Peyer's patch (tissue), 4 donors: ENCODE measurements around the gene FMNL2. TPM values are rescaled to one million over a fixed set of nuclear protein-coding genes. Genes with fewer than 3 reads are reported as not detected.

Experiments
- DNase-seq, 3 donors: peaks; one replicate each; pipeline ENCODE4 v3.0.0-alpha.2; 2017 to 2019
- H3K27ac ChIP-seq, 4 donors: fragments of 200-600 bp; sonication (generic); one replicate each; pipeline ENCODE4 v1.5.1; 2016 to 2019
- H3K27me3 ChIP-seq, 2 donors: fragments of 200-600 bp; sonication (generic); one replicate each; pipeline ENCODE4 v1.5.1; 2019
- H3K36me3 ChIP-seq, 3 donors: fragments of 200-600 bp; sonication (generic); one replicate each; pipeline ENCODE4 v1.5.1; 2016 to 2019
- H3K4me1 ChIP-seq, 4 donors: fragments of 200-600 bp; sonication (generic); one replicate each; pipeline ENCODE4 v1.5.1; 2016 to 2019
- H3K4me3 ChIP-seq, 4 donors: fragments of 200-600 bp; sonication (generic); 1 replicate in 3 of 4; 2 replicates in 1 of 4; pipeline ENCODE4 v1.5.1; 2016 to 2019; ENCODE audit warnings: mild to moderate bottlenecking in 1 of 4
- H3K9me3 ChIP-seq, 4 donors: fragments of 200-600 bp; sonication (generic); one replicate each; pipeline ENCODE4 v1.5.1; 2016 to 2019; ENCODE audit warnings: mild to moderate bottlenecking in 1 of 4
- CTCF ChIP-seq, 6 experiments: fragments of 450-650 bp in 4 of 6; fragments of 200-600 bp in 2 of 6; sonication (generic) in 1 of 6; IDR thresholded peaks; one replicate each; pipeline ENCODE4 v1.5.1; 2017 to 2019; ENCODE audit warnings: antibody characterized with exemption in 6 of 6, mild to moderate bottlenecking in 3 of 6, moderate library complexity in 1 of 6
- POLR2A ChIP-seq, 2 donors: fragments of 450-650 bp; IDR thresholded peaks; one replicate each; pipeline ENCODE4 v1.5.1; 2017; ENCODE audit warnings: antibody characterized with exemption in 2 of 2, mild to moderate bottlenecking in 2 of 2, moderate library complexity in 2 of 2
- total RNA-seq, 4 donors: library from RNA; depleted of rRNA; stranded (reverse); fragments of >200 nt; gene quantifications; one replicate each; pipeline ENCODE4 v1.1.0, GENCODE V29; 2016

FMNL2 gene
- total RNA-seq, 4 donors from 2014 or later: 7.5 to 52.0 (median 17.1) TPM

GRCh38 chr2:152446213-152446612 lies 111.2 kb downstream of the FMNL2 start:
- Histone ChIP-seq H3K9me3 (no peaks in the 10 kb centered on the region), H3K27ac (no peak overlapping the region), H3K4me3 (no peak overlapping the region), H3K36me3 (no peaks in the 10 kb centered on the region), H3K4me1 (no peaks in the 10 kb centered on the region), H3K27me3 (no peaks in the 10 kb centered on the region)
- DNase-seq: no peak
- TF ChIP-seq POLR2A (IDR thresholded peaks at IDR 0.05) (no peak), CTCF (IDR thresholded peaks at IDR 0.05) (no peak)

DNA sequence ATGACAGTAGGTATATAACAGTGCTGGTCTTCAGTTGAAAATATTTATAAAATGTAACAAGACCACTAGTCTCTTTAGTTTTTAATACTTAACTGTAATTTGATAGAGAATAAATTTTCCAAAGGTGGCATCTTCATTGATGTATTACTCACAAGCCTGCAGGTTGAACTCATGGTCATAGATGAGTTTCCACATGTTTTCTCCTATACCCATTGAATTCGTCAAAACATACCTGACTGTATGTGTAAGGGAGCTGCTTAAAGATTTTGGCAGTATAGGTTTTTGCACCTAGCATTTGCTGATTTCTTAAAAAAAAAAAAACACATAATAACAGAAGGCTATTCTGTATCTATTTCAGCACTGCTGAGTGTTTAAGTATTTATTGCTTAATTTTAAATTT lies 112.9 kb downstream of the FMNL2 start:
- Histone ChIP-seq H3K9me3 (no peaks in the 10 kb centered on the region), H3K27me3 (no peaks in the 10 kb centered on the region), H3K4me3 (no peak overlapping the region), H3K36me3 (no peaks in the 10 kb centered on the region), H3K4me1 (no peaks in the 10 kb centered on the region), H3K27ac (no peak overlapping the region)
- no peak for DNase-seq
- TF ChIP-seq POLR2A (IDR thresholded peaks at IDR 0.05) (no peak), CTCF (IDR thresholded peaks at IDR 0.05) (no peak)

- no peak overlapping the region for H3K27ac ChIP-seq
- no peaks in the 10 kb centered on the region for H3K27me3 ChIP-seq
- TF ChIP-seq POLR2A (IDR thresholded peaks at IDR 0.05): no peak
- no peak for TF ChIP-seq CTCF (IDR thresholded peaks at IDR 0.05)
- H3K4me1 ChIP-seq: no peaks in the 10 kb centered on the region
- no peaks in the 10 kb centered on the region for H3K9me3 ChIP-seq
- no peak for DNase-seq
- no peaks in the 10 kb centered on the region for H3K36me3 ChIP-seq
- no peak overlapping the region for H3K4me3 ChIP-seq
These were observed 113.6 kb downstream of the FMNL2 start for GRCh38 chr2:152448606-152449005.

- H3K27me3 ChIP-seq: no peaks in the 10 kb centered on the region
- no peaks in the 10 kb centered on the region for H3K9me3 ChIP-seq
- no peak for DNase-seq
- no peaks in the 10 kb centered on the region for H3K4me1 ChIP-seq
- H3K4me3 ChIP-seq: no peak overlapping the region
- no peak overlapping the region for H3K27ac ChIP-seq
- no peak for TF ChIP-seq CTCF (IDR thresholded peaks at IDR 0.05)
- TF ChIP-seq POLR2A (IDR thresholded peaks at IDR 0.05): no peak
- H3K36me3 ChIP-seq: no peaks in the 10 kb centered on the region
These were observed 114.6 kb downstream of the FMNL2 start for GRCh38 chr2:152449578-152449977.

DNA sequence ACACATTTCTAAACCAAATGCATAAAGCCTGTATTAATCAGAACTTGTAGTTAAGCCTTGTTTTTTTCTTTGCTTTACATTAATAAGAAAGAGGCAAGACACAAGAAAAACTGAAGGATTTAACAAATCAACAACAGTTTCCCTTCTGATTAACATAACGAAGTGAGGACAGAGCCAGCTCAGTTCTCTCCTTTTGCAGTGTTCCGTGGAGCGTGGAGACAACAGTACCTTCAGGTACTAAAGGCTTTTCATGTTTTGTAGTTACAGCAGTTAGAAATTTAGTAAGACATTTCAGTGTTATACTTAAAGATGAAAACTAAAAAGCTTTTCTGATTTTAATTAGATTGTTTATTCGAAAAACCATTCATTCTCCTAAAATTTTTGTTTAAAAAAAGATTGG lies 115.2 kb downstream of the FMNL2 start:
- DNase-seq: no peak
- H3K27me3 ChIP-seq: no peaks in the 10 kb centered on the region

More for the DNA sequence above, 115.2 kb downstream of the FMNL2 start:
- H3K4me1 ChIP-seq: no peaks in the 10 kb centered on the region
- TF ChIP-seq POLR2A (IDR thresholded peaks at IDR 0.05) (no peak), CTCF (IDR thresholded peaks at IDR 0.05) (no peak)
- no peak overlapping the region for H3K27ac ChIP-seq
- no peaks in the 10 kb centered on the region for H3K36me3 ChIP-seq
- H3K4me3 ChIP-seq: no peak overlapping the region
- no peaks in the 10 kb centered on the region for H3K9me3 ChIP-seq
